ENCODE results near the gene RLN2. TPM values are rescaled to one million over a fixed set of nuclear protein-coding genes. Genes with fewer than 3 reads are reported as not detected.
"Not testable (repeated sequence)": the region's sequence is repeated elsewhere in the genome, so short reads cannot be mapped to it uniquely, and the experiment has no call there.

The RLN2 gene, protein sequence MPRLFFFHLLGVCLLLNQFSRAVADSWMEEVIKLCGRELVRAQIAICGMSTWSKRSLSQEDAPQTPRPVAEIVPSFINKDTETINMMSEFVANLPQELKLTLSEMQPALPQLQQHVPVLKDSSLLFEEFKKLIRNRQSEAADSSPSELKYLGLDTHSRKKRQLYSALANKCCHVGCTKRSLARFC
- total RNA-seq (2014; rRNA removed; shearing (Covaris generic)), result not detected in 2 replicates

DNA sequence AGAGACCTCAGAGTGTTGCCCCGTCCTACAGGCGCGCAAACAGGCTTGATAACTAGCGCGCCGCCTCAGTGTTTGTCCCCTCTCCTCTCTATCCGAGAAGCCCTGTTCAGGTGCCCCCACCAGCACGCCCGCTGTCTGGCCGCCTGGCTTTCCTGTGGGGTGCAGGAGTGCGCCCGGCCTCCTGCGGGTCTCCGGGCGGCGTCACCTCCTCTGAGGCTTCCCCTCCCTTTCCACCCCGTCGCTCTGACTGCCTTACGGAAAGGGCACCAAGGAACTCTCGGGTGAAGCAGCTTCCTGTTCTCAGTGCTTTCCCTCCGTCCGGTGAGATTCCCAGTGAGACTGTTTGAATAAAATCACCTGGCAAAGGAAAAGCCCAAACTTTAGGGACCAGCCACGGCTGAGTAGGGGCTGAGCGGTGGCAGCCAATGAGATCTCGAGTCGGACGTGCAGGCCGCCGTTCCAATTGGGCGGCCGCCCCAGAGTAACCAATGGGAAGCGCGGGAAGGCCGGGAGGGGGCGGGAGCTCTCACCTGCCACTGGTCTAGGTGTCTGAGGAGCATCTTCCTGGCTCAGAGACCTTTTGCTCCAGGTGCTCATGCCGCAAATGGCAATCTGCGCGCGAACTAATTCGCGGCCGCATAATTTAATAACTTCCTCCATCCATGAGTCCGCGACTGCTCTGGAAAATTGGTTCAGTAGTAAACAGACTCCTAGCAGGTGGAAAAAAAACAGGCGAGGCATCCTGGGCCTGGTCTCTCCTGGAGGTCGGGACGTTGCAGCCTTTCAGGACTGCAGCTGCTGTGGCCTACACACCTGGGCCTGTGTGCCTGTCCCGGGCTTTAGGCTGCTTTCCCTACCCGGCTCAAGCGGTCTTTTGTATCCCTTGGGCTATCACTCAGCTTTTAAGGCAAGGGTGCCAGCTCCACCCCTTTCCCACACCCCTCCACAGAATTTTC, at the start of gene RLN2:
RLN2 (minus strand) TSS at position 877 of the 956 bp plus-strand sequence; CDS start at position 741, 136 bp downstream.
- not testable (repeated sequence) for DNase-seq (ENCODE audit: low spot score)

DNA sequence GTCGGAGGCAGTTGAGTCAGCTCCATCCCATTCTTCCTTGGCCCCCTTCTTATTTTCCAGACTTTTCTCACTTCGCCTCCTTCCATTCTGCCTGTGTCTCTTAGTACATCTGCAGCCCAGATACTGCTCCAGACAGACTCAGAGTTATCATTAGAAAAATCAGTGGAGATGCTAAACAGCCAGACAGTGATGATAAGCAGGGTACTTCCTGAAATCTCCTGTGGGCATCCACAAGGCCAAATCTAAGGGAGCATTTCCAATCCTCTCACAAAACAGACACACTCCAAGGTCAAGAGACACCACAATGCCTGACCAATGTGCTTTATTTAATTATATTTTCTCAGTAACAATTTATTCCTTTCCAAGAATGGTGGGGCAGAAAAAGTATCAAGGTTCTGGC, 49.7 kb upstream of the RLN2 start:
- DNase-seq (ENCODE audit: low spot score), result no peak

DNA sequence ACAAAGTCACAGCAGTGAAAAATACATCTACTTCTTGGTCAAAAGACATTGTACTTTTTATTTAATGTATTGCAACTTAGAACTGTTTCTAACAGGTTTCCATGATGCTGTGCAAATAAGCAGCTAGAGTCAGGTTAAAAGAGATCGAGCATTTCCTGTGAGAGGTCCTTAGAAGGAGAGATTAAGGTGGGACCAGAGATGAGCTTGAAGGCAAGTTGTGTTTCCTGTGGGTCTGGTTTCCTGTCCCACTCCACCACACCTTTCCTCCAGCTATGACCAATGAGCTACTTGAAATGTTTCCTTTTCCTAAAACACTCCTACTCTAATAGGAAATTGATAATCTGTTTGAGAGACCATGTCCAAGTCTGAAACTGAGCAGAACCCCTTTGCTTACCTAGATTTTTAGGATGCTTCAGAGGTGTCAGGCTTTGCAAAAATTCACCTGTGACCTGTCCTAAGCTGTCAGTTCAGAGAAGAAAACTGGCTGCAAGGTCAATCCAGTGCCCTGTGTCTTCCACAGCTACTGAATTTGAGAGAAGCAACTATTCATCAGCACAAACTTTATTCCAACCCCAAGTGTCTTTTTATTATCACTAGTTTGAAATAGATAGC, 48.2 kb upstream of the RLN2 start:
- no peak for DNase-seq (ENCODE audit: low spot score)

DNA sequence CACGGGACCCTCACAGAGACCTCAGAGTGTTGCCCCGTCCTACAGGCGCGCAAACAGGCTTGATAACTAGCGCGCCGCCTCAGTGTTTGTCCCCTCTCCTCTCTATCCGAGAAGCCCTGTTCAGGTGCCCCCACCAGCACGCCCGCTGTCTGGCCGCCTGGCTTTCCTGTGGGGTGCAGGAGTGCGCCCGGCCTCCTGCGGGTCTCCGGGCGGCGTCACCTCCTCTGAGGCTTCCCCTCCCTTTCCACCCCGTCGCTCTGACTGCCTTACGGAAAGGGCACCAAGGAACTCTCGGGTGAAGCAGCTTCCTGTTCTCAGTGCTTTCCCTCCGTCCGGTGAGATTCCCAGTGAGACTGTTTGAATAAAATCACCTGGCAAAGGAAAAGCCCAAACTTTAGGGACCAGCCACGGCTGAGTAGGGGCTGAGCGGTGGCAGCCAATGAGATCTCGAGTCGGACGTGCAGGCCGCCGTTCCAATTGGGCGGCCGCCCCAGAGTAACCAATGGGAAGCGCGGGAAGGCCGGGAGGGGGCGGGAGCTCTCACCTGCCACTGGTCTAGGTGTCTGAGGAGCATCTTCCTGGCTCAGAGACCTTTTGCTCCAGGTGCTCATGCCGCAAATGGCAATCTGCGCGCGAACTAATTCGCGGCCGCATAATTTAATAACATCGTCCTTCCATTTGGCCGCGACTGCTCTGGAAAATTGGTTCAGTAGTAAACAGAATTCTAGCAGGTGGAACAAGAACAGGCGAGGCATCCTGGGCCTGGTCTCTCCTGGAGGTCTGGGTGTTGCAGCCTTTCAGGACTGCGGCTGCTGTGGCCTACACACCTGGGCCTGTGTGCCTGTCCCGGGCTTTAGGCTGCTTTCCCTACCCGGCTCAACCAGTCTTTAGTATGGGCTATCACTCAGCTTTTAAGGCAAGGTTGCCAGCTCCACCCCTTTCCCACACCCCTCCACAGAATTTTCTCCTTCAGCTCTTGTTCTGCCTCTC, 34.8 kb upstream of the RLN2 start, which contains the start of gene RLN1:
RLN1 (minus strand) TSS at position 885 of the 990 bp plus-strand sequence; CDS start at position 755, 130 bp downstream.
- not testable (repeated sequence) for DNase-seq (ENCODE audit: low spot score)

DNA sequence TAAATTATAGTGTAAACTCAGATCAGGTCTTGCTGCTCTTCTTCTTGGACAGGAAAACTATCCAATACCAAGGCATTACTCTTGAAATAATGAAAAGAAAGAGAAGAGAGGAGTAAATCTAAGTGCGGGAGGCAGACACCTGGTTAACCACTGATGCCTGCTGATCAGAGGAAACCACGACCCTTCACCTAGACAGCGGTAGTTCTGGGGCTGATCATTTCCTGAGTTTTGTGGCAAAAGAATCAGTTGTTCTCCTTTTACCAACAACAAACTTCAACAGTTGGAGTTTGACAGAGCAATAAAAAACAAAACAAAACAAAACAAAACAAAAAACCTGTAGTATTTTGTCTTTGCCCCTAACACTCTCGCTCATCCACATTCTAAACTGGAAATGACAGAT, 32.2 kb upstream of the RLN2 start:
- no peak for DNase-seq (ENCODE audit: low spot score)

DNA sequence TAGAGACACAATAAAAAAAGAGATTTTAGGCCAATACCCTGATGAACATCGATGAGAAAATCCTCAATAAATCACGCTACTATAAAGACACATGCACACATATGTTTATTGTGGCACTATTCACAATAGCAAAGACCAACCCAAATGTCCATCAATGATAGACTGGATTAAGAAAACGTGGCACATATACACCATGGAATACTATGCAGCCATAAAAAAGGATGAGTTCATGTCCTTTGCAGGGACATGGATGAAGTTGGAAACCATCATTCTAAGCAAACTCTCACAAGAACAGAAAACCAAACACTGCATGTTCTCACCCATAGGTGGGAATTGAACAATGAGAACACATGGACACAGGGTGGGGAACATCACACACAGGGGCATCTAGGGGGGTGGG, 26.8 kb upstream of the RLN2 start:
- DNase-seq (ENCODE audit: low spot score), result not testable (repeated sequence)

DNA sequence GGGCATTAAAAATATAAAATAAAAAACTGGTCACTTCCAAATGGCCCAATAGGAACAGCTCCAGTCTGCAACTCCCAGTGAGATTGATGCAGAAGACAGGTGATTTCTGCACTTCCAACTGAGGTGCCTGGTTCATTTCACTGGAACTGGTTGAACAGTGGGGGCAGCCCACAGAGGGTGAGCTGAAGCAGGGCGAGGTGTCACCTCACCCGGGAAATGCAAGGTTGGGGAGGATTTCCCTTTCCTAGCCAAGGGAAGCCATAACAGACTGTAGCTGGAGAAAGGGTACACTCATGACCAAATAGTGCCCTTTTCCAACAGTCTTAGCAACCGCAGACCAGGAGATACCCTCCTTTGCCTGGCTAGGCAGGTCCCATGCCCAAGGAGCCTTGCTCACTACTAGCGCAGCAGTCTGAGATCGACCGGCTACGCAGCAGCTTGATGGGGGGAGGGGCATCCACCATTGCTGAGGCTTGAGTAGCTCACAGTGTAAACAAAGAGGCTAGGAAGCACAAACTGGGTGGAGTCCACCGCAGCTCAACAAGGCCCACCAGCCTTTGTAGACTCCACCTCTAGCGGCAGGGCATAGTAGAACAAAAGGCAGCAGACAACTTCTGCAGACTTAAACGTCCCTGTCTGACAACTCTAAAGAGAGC, 22.5 kb upstream of the RLN2 start:
- no peak for DNase-seq (ENCODE audit: low spot score)

DNA sequence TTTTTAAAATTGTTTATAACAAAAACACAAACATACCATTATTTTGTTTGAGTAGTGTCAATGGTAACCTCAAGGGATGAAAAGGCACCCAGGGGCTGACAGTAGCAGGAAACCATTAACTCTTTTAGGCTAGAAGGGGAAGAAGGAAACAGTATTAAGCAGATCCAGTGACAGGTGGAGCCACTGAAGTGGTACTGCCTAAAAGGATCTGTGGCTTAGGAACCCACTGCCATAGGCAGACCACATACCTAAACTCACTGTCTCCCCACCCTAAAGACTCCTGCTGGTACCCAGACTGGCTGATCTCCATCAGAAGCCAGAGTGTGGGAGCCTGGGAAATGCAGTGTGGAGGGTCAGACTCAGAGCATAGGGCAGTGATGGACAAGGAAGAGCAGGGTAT, 21.7 kb upstream of the RLN2 start:
- no peak for DNase-seq (ENCODE audit: low spot score)

DNA sequence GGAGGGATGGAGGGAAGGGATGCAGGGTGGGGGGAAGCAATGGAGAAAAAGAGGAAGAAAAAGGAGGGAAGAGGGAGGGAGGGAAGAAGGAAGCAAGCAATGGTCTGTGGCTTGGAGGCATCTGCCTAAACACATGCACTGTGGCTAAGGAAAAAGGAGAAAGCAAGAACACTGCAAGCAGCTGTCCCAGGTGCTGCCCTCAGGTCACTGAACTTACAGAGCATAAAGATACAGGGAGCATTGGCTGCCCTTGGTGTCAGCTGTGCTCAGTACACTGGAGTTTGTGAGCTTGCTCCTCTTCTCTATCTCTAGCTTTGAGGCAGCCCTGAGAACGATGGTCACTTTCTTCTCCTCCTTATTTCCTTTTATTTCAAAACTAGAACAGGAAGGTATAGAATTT, 17.1 kb upstream of the RLN2 start:
- not testable (repeated sequence) for DNase-seq (ENCODE audit: low spot score)

DNA sequence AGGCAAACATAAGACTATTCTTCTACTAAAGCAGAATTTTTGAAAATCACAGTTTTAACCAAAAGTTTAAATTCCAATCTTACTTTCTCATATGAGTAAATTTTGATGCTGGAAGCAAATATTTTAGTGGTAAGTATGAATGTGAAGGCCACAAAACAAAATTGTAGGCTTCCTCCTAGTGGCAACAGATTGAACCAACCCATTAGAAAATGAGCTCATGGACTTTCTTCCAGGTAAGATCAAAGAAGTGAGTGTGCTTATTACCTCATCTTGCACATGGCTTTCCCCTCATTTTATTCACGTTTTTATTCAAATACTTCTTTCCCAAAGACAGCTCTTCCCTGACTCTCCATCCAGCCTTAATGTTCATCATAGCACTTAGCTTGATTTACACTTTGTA, 16.5 kb upstream of the RLN2 start:
- DNase-seq (ENCODE audit: low spot score), result no peak

DNA sequence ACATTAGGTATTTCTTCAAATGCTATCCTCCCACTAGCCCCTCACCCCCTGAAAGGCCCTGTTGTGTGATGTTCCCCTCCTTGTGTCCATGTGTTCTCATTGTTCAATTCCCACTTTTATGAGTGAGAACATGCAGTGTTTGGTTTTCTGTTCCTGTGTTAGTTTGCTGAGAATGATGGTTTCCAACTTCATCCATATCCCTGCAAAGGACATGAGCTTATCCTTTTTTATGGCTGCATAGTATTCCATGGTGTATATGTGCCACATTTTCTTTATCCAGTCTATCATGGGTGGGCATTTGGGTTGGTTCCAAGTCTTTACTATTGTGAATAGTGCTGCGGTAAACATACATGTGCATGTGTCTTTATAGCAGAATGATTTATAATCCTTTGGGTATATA, 11.9 kb upstream of the RLN2 start:
- not testable (repeated sequence) for DNase-seq (ENCODE audit: low spot score)

DNA sequence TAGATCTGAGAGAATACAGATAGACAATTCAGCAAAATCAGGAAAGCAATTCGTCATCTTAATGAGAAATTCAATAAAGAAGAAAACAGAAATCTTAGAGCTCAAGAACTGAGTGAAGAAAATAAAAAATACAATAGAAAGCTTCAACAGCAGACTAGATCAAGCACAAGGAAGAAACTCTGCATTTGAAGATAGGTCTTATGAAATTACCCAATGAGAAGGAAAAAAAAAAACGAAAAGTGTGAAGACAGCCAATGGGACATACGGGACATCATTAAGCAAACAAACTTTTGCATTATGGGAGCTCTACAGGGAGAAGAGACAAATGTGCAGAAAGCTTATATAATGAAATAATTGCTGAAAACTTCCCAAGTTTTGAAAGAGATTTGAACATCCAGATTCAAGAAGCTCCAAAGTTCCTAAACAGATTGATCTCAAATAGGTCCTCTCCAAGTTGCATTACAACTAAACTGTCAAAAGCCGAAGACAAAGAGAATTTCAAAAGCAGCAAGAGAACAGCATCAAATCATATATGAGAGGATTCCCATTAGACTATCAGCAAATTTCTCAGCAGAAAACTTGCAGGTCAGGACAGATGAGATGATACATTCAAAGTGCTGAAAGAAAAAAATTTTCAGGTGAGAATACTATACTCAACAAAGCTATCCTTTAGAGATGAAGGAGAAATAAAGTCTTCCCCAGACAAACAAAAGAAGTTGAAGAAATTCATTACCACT, 10.8 kb upstream of the RLN2 start:
- no peak for DNase-seq (ENCODE audit: low spot score)

DNA sequence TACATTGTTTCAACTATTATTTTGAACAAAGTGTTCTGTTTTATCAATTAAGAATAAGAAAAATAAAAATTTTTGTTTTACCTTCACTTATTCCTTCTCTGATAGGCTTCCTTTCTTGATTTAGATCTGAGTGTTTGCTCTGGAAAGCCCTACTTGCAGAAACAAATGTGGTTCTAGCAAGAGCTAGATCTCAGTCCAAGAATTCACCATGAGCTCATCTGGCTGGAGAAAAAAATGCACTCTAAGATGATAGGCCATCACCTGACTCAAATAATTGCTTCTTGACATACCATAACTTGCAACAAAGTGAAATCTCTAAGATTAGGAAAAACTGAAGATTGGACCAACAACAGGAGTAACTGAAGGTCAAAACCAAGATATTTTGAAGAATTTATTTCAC, 6.3 kb upstream of the RLN2 start:
- no peak for DNase-seq (ENCODE audit: low spot score)

DNA sequence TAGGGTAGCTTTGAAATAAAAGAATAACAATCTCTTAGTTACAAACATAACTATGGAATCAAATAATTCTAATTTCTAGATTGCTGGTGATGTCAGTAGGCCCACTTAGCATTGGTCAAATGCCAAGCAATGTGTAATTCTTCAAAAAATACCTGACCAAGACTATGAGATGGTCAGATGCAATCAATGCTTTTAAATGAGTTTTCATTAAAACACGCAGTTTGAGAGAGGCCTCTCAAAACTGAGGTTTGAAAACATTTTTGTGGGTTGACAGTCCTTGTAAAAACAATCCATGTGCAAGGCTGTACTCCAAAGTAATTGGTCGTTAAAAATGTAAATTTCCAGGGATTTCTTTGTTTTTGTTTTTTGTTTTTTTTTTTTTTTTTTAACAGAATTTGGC, 1.2 kb upstream of the RLN2 start:
- no peak for DNase-seq (ENCODE audit: low spot score)

DNA sequence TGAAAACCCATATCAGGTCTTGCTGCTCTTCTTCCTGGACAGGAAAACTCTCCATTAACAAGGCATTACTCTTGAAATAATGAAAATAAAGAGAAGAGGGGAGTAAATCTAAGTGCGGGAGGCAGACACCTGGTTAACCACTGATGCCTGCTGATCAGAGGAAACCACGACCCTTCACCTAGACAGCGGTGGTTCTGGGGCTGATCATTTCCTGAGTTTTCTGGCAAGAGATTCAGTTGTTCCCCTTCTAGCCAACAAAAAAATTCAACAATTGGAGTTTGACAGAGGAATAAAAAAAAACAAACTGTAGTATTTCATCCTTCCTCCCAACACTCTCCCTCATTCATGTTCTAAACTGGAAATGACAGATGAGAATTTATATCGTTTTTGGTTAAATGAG, 3.0 kb downstream of the RLN2 start:
- DNase-seq (ENCODE audit: low spot score), result no peak

DNA sequence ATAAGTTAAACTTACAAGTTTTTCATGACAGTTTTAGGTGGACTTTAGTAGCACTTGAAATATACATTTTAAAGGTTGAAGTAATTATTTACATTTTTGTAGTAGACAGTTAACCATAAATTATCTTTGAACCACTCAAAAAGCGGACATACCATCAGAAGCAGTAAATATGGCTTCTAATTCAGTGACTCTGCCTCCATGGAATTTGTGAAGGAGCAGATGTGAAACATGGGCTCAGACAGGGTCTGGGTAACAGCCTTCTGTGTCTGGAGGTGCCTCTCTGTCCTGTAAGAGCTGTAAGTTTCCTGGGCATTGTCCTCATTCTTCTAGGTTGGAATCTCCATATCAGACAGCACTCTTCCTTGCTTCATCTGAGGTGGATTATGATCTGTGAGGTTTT, 12.4 kb downstream of the RLN2 start:
- DNase-seq (ENCODE audit: low spot score), result no peak

DNA sequence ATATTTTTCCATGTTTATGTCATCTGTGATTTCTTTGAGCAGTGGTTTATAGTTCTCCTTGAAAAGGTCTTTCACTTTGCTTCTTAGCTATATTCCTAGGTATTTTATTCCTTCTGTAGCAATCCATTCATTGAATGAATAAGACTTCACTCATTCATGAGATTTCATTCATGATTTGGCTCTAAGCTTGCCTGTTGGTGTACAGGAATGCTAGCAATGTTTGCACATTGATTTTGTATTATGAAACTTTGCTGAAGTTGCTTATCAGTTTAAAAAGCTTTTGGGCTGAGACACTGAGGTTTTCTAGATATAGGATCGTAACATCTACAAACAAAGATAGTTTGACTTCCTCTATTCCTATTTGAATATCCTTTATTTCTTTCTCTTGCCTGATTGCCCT, 15.9 kb downstream of the RLN2 start:
- DNase-seq (ENCODE audit: low spot score), result no peak

DNA sequence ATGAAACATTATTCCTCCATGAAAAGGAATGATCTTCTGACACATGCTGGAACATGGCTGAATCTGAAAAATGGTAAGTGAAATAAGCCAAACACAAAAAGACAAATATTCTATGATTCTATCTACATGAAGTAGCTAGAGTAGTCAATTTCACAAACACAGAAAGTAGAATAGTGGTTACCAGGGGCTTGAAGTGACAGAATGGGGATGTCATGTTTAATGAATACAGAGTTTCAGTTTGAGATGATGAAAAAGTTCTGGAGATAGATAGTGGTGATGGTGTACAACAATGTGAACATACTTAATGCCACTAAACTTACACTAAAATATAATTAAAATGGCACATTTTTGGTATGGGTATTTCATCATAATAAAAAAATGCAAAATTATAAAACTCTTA, 18.3 kb downstream of the RLN2 start:
- no peak for DNase-seq (ENCODE audit: low spot score)

DNA sequence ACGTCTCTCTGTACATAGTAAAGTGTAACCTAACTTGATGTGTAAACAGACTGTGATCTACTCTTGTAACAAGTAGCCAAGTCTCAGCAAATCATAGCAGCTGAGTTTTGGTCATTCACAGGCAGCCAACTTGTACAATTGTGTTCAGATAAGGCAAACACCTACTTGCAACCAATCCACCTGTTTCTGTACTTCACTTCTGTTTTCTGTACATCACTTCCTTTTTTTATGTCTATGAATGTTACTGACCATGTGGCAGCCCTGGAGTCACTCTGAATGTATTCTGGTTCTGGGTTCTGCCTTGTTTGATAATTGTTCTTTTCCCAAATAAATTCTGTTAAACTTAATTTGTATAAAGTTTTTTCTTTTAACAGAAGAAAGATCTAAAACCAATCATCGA, 26.0 kb downstream of the RLN2 start:
- no peak for DNase-seq (ENCODE audit: low spot score)

DNA sequence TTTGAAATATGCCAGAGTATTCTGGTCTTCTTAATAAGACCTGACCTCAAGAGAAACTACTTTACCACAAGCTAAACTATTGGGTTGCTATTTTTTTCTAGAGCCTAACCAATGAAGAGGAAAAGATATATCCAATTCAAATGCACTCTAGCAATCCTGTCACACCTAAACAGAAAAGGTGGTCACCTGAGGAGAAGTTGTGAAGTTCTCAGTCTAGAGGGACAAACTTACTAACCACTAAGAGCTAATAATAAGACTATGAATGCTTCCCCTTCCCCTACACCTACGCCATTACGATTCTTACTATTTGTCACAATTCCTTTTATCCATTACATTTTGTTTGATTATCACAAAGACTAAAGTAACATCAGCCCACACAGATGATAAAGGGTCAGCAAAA, 29.7 kb downstream of the RLN2 start:
- DNase-seq (ENCODE audit: low spot score), result no peak
